Left lung (tissue), 10 donors: ENCODE data around the gene SEC61A1. TPM values are rescaled to one million over a fixed set of nuclear protein-coding genes. Genes with fewer than 3 reads are reported as not detected.

Source experiments
- ATAC-seq: fragments of 200-7000 bp; cut with Tn5 transposase; one replicate; pipeline ENCODE4 v1.9.1; 2020; ENCODE audit warnings: moderate library complexity
- DNase-seq, 4 donors: peaks; one replicate each; pipeline ENCODE4 v3.0.0-alpha.2; 2013 to 2020
- H3K27ac ChIP-seq, 2 donors: fragments of 200-600 bp; sonication (generic) in 1 of 2; one replicate each; pipeline versions ENCODE4 v1.5.0 to v1.8.0; 2020 to 2021
- H3K27me3 ChIP-seq, 2 donors: fragments of 200-600 bp; sonication (generic) in 1 of 2; one replicate each; pipeline versions ENCODE4 v1.5.0 to v1.8.0; 2020 to 2021
- H3K36me3 ChIP-seq, 2 donors: fragments of 200-600 bp; sonication (generic) in 1 of 2; one replicate each; pipeline versions ENCODE4 v1.5.0 to v1.8.0; 2020 to 2021
- H3K4me1 ChIP-seq, 2 donors: fragments of 200-600 bp; one replicate each; pipeline ENCODE4 v1.8.0; 2021
- H3K4me3 ChIP-seq, 2 donors: fragments of 200-600 bp; sonication (generic) in 1 of 2; one replicate each; pipeline versions ENCODE4 v1.5.0 to v1.8.0; 2020 to 2021; ENCODE audit warnings: mild to moderate bottlenecking in 1 of 2
- H3K9me3 ChIP-seq, 2 donors: fragments of 200-600 bp; sonication (generic) in 1 of 2; one replicate each; pipeline versions ENCODE4 v1.5.0 to v1.8.0; 2020 to 2021
- intact Hi-C, 2 donors: fragments of 100-400 bp; cut with DNase I; formaldehyde crosslinking; loops; one replicate each; pipeline versions ENCODE4 v1.11.2 to v1.14.2; 2022
- polyA plus RNA-seq, 6 donors: library from polyadenylated mRNA; unstranded; fragments of 120-200 nt; gene quantifications; one replicate each; pipeline ENCODE4 v1.2.1, GENCODE V29; 2013; ENCODE audit not compliant: insufficient read length in 6 of 6
- total RNA-seq, 2 donors: library from RNA; stranded (reverse); fragmentation: NEBNext Ultra II Directional; extraction: Animal tissue kit (Norgen Biotek cat#: 25700); gene quantifications; one replicate each; pipeline ENCODE4 v1.2.1, GENCODE V29; 2021
- TF ChIP-seq, protein P1 (sequence below), 2 donors: fragments of 200-600 bp; sonication (generic) in 1 of 2; IDR thresholded peaks; one replicate each; pipeline versions ENCODE4 v1.5.0 to v1.8.0; 2021; ENCODE audit warnings: antibody characterized with exemption in 2 of 2
- donor health status: DM: no; HTN: yes; CAD: no.
- donor health status: DM: no; HTN: no; CAD: no.

The SEC61A1 gene
- total and polyA plus RNA-seq, 8 donors: 148 to 361 (median 169) TPM

GRCh38 chr3:128007033-128007424 lies 45.2 kb upstream of the SEC61A1 start:
- Histone ChIP-seq H3K4me1 (no peaks in the 10 kb centered on the region), H3K36me3 (no peaks in the 10 kb centered on the region), H3K27ac (no peak overlapping the region), H3K27me3 (peaks cover 0 to 28% of the 10 kb centered on the region in 2 donors), H3K9me3 (no peaks in the 10 kb centered on the region), H3K4me3 (no peak overlapping the region)
- intact Hi-C loops: no loop called here
- no peak for ATAC-seq
- no peak for DNase-seq
- TF ChIP-seq, protein P1, sequence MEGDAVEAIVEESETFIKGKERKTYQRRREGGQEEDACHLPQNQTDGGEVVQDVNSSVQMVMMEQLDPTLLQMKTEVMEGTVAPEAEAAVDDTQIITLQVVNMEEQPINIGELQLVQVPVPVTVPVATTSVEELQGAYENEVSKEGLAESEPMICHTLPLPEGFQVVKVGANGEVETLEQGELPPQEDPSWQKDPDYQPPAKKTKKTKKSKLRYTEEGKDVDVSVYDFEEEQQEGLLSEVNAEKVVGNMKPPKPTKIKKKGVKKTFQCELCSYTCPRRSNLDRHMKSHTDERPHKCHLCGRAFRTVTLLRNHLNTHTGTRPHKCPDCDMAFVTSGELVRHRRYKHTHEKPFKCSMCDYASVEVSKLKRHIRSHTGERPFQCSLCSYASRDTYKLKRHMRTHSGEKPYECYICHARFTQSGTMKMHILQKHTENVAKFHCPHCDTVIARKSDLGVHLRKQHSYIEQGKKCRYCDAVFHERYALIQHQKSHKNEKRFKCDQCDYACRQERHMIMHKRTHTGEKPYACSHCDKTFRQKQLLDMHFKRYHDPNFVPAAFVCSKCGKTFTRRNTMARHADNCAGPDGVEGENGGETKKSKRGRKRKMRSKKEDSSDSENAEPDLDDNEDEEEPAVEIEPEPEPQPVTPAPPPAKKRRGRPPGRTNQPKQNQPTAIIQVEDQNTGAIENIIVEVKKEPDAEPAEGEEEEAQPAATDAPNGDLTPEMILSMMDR (IDR thresholded peaks at IDR 0.05): no peak

- Histone ChIP-seq H3K36me3 (no peaks in the 10 kb centered on the region), H3K27me3 (peaks cover 0 to 32% of the 10 kb centered on the region in 2 donors), H3K27ac (no peak overlapping the region), H3K4me3 (no peak overlapping the region), H3K9me3 (no peaks in the 10 kb centered on the region), H3K4me1 (no peaks in the 10 kb centered on the region)
- ATAC-seq (no peak), DNase-seq (peak in 1 of 4 donors; percentile 24)
- intact Hi-C loops: no loop called here
- TF ChIP-seq, protein P1 (IDR thresholded peaks at IDR 0.05): no peak
These were observed 42.0 kb upstream of the SEC61A1 start for GRCh38 chr3:128009952-128010846.

DNA sequence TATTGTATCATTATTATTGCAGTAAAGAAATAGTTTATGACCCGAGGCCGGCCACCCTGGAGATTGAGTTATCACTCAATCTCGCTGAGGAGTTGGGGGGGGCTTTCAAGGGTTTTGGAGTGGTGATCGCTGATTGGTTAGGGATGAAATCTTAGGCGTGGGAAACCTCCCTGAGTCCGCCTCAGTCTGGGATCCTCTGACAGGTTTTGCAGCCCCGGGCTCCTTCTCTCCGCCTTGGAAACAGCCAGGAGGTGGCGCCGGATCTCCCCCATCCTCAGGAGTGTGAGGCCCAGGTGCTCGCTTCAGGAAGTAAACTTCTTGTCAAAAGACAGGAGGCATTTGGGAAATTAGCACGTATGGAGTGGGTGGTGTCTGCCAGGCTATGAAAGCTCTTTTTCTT lies 41.1 kb upstream of the SEC61A1 start:
- no peaks in the 10 kb centered on the region for H3K4me1 ChIP-seq
- H3K27me3 ChIP-seq: peaks cover 0 to 25% of the 10 kb centered on the region in 2 donors
- intact Hi-C loops: no loop called here

GRCh38 chr3:128012050-128012449 lies 40.2 kb upstream of the SEC61A1 start:
- intact Hi-C loops: no loop called here
- Histone ChIP-seq H3K27ac (no peak overlapping the region), H3K36me3 (no peaks in the 10 kb centered on the region), H3K27me3 (peaks cover 0 to 16% of the 10 kb centered on the region in 2 donors), H3K4me3 (no peak overlapping the region), H3K9me3 (no peaks in the 10 kb centered on the region), H3K4me1 (no peaks in the 10 kb centered on the region)
- no peak for DNase-seq
- ATAC-seq: no peak
- TF ChIP-seq, protein P1 (IDR thresholded peaks at IDR 0.05): no peak

More for the DNA sequence above, 41.1 kb upstream of the SEC61A1 start:
- ATAC-seq (peak; percentile 98), DNase-seq (peak; percentile 31 to 83 (median 76))
- TF ChIP-seq, protein P1 (IDR thresholded peaks at IDR 0.05): peak in 1 of 2 donors; percentile 17
- H3K4me3 ChIP-seq: no peak overlapping the region
- no peaks in the 10 kb centered on the region for H3K9me3 ChIP-seq
- H3K36me3 ChIP-seq: no peaks in the 10 kb centered on the region
- H3K27ac ChIP-seq: no peak overlapping the region

- TF ChIP-seq, protein P1 (IDR thresholded peaks at IDR 0.05): no peak
- no peak overlapping the region for H3K4me3 ChIP-seq
- H3K27me3 ChIP-seq: peaks cover 0 to 5% of the 10 kb centered on the region in 2 donors
- no peak overlapping the region for H3K27ac ChIP-seq
- intact Hi-C loops: no loop called here
- no peaks in the 10 kb centered on the region for H3K4me1 ChIP-seq
- no peaks in the 10 kb centered on the region for H3K9me3 ChIP-seq
- no peak for ATAC-seq
- H3K36me3 ChIP-seq: no peaks in the 10 kb centered on the region
- DNase-seq: no peak
These were observed 37.7 kb upstream of the SEC61A1 start for GRCh38 chr3:128014548-128014947.
